ENCODE data around the gene EXOC3L2. TPM values are rescaled to one million over a fixed set of nuclear protein-coding genes. Genes with fewer than 3 reads are reported as not detected.

Gene EXOC3L2
- total RNA-seq, 1 donor, result not detected

GRCh38 chr19:45163751-45164460 is 81.3 kb downstream of the EXOC3L2 start:
- no peak for DNase-seq (ENCODE audit: low read depth)
- H3K4me3 ChIP-seq (ENCODE audit: low read depth, low read length), result no peak overlapping the region
- TF ChIP-seq CTCF (IDR thresholded peaks at IDR 0.05; ENCODE audit: insufficient read depth, low read depth, low read length), result no peak

GRCh38 chr19:45163156-45163555 is 82.1 kb downstream of the EXOC3L2 start:
- DNase-seq (ENCODE audit: low read depth), result no peak
- no peak for TF ChIP-seq CTCF (IDR thresholded peaks at IDR 0.05; ENCODE audit: insufficient read depth, low read depth, low read length)
- no peak overlapping the region for H3K4me3 ChIP-seq (ENCODE audit: low read depth, low read length)

GRCh38 chr19:45162608-45163143 is 82.5 kb downstream of the EXOC3L2 start:
- H3K4me3 ChIP-seq (ENCODE audit: low read depth, low read length), result no peak overlapping the region
- no peak for DNase-seq (ENCODE audit: low read depth)
- no peak for TF ChIP-seq CTCF (IDR thresholded peaks at IDR 0.05; ENCODE audit: insufficient read depth, low read depth, low read length)

Other genes with a start within 250 kb of the EXOC3L2 start
- gene RELB, start 243.9 kb downstream of the EXOC3L2 start, total RNA-seq, result 10.6 and 13.8 TPM in 2 replicates
- 14.2 and 16.4 TPM in 2 replicates for gene CLASRP, start 206.4 kb downstream of the EXOC3L2 start, total RNA-seq
- under 0.01 TPM in 2 replicates for gene ZNF296, start 168.9 kb downstream of the EXOC3L2 start, total RNA-seq
- gene GEMIN7, start 166.1 kb downstream of the EXOC3L2 start, total RNA-seq, result 16.0 and 24.2 TPM in 2 replicates
- gene PPP1R37, start 152.2 kb downstream of the EXOC3L2 start, total RNA-seq, result 31.1 and 36.1 TPM in 2 replicates
- gene NKPD1, start 84.4 kb downstream of the EXOC3L2 start, total RNA-seq, result under 0.01 TPM in 2 replicates
- gene TRAPPC6A, start 67.2 kb downstream of the EXOC3L2 start, total RNA-seq, result 3.9 and 7.7 TPM in 2 replicates
- gene BLOC1S3, start 66.6 kb downstream of the EXOC3L2 start, total RNA-seq, result 4.3 and 5.8 TPM in 2 replicates
- 14.2 and 16.8 TPM in 2 replicates for gene MARK4, start 5.9 kb upstream of the EXOC3L2 start, total RNA-seq
- 0.43 TPM in 1 of 2 replicates, not detected in the other for gene CKM, start 77.5 kb upstream of the EXOC3L2 start, total RNA-seq
- gene KLC3, start 95.3 kb upstream of the EXOC3L2 start, total RNA-seq, result 0.32 TPM in 1 of 2 replicates, not detected in the other
- 53.5 and 73.0 TPM in 2 replicates for gene ERCC2, start 125.2 kb upstream of the EXOC3L2 start, total RNA-seq
- 5.6 and 8.4 TPM in 2 replicates for gene PPP1R13L, start 159.7 kb upstream of the EXOC3L2 start, total RNA-seq
- 8.1 and 13.4 TPM in 2 replicates for gene POLR1G, start 161.2 kb upstream of the EXOC3L2 start, total RNA-seq
- 73.0 and 88.9 TPM in 2 replicates for gene ERCC1, start 178.5 kb upstream of the EXOC3L2 start, total RNA-seq
- 13.0 and 16.1 TPM in 2 replicates for gene FOSB, start 222.6 kb upstream of the EXOC3L2 start, total RNA-seq